Measurements from ENCODE around the gene PIBF1.

Gene PIBF1

DNA sequence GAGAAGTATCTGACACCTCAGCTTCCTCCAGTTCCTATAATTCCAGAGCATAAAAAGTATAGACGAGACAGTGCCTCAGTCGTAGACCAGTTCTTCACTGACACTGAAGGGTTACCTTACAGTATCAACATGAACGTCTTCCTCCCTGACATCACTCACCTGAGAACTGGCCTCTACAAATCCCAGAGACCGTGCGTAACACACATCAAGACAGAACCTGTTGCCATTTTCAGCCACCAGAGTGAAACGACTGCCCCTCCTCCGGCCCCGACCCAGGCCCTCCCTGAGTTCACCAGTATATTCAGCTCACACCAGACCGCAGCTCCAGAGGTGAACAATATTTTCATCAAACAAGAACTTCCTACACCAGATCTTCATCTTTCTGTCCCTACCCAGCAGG, 279.9 kb downstream of the PIBF1 start:
- DNase-seq: no peak

DNA sequence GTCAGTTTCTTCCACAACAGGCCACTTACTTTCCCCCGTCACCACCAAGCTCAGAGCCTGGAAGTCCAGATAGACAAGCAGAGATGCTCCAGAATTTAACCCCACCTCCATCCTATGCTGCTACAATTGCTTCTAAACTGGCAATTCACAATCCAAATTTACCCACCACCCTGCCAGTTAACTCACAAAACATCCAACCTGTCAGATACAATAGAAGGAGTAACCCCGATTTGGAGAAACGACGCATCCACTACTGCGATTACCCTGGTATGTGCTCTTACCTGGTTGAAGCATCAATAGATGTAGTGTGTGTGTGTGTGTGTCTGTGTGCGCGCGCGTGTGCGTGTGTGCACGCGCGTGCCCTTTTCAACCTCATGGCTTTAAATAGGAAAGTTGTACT, 280.5 kb downstream of the PIBF1 start:
- no peak for DNase-seq

DNA sequence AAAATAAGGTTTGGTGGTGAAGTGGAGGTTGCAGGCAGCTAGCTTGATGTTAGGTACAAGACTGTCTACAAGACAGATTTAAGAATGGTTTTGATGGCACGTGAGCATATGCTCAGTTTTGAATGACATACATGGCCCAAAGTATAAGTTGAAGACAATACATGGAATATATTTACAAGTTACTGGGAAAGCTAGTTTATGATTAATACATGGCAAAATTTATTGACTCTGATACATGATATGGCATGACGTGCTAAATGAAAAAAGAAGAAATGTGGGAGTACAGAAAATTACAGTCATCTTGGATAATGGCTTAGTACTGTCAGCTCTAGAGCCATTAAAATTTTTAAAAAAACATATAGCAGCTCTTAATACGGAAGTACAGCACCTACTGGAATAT, 281.2 kb downstream of the PIBF1 start:
- DNase-seq: no peak

DNA sequence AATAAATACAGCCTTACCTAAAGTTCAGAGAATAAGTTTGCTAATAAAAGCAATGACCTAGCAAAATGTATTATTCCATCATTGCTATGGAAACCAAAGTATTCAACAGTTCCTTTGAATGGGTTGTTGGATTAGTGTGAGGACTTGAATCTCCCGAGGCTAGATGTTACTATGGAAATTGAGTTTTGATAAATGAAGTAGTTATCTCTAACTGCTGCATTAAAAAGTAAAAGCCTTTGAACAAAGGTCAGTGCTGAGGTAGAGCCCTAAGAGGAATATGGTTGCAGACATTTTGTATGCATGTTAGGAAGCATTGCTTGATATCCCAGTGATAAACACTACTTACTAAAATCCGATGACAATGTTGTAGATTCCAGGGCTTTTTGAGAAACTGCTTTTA, 283.1 kb downstream of the PIBF1 start:
- DNase-seq: no peak

DNA sequence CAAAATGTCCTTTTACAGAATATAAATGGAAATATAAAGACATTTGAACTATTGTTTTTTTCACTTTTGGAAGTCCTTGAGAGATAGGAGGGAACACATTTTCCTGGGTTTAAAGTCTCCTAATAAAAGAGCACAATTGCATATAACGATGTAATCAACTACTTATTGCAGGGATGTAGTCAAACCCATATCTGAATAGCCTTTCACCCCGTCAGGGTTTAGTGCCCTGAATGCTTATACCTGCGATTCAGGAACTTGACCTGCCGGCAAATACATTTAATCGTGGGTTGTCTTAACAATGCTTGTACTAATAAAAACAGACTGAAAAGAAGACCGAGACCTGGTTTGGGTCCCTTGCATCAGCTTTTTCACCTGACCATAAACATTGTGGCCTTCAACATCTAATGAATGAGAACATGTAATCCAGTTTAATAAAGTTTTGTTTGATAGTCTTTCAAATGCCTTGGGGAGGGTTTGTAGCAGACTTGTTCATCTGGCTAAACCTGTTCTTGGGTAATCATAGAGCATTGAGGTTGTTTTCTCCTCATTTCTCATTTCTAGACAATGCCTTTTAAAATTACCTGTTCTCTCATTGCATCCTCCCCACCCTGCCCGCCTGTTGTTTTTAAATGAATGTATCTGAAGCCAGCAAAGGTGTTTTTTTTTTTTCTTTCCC, 283.9 kb downstream of the PIBF1 start:
- no peak for DNase-seq
